Skin of body (tissue), 2 donors: ENCODE results near the gene GFI1. TPM values are rescaled to one million over a fixed set of nuclear protein-coding genes. Genes with fewer than 3 reads are reported as not detected.
"Not testable (repeated sequence)": the region's sequence is repeated elsewhere in the genome, so short reads cannot be mapped to it uniquely, and the experiment has no call there.

Experiments used
- DNase-seq: peaks from one replicate; lab custom pipeline; 2025; lab: John Stamatoyannopoulos, UW
- total RNA-seq: library from RNA; depleted of rRNA; stranded (reverse); fragments of >200 nt; gene quantifications from one replicate; pipeline ENCODE4 v1.2.3, GENCODE V29; 2014

GFI1 gene
- total RNA-seq, 1 donor from 2014 or later = 1.9 TPM

- no peak for DNase-seq
Observed at GRCh38 chr1:92465256-92465647, 21.5 kb downstream of the GFI1 start.

DNA sequence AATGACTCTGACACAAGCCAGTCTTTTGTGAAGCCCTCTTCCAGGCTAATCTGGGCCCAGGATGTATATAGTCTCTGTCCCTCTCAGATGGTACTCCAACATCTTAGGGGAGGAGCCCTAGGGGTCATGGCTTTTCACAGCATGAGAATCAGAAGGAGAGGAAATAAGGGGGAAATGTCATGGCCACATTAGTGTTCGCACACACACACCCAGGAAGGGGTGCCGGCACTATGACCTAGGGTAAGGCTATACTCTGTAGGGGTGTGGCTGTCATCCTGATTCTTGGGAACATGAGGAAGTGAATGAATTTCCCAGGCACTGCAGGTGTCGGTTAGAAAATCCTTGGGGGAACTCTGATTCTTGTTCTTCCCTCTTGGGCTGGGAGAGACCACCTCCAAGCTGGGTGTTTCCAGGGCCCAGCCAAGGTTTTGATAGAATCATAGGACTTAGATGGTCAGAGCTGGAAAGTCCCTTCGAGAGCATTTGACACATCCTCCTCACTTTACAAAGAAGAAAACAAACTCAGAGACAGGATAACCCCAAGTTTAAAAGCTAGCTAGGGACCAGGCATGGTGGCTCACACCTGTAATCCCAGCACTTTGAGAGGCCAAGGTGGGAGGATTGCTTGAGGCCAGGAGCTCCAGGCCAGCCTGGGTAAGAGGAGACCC, 22.0 kb downstream of the GFI1 start:
- DNase-seq = no peak

- no peak for DNase-seq
Observed at GRCh38 chr1:92461364-92462097, 25.2 kb downstream of the GFI1 start.

DNA sequence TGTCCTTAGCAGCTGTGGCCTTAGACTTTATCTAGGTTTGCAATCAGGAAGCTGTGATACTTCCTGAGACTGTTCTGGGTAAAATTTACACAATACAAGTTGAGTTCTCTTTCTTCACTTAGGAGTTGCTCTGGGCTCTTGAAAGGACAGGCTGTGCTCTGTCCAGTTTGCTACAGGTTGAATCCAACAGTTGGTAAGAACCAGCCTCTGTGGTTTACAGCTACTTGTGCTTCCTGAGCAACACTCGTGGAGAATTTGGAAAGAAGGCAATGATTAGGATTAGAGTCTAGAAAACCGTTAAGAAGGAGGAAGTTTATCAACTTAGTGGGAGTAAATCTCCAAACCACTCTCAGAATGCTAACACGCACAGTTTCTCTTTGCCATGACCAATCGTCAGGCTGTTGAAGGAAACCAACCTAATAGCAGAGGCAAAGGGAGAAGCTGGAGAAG, 26.8 kb downstream of the GFI1 start:
- DNase-seq = no peak

- DNase-seq = no peak
Observed at GRCh38 chr1:92458146-92458545, 28.6 kb downstream of the GFI1 start.

- no peak for DNase-seq
Observed at GRCh38 chr1:92447976-92448375, 38.7 kb downstream of the GFI1 start.

DNA sequence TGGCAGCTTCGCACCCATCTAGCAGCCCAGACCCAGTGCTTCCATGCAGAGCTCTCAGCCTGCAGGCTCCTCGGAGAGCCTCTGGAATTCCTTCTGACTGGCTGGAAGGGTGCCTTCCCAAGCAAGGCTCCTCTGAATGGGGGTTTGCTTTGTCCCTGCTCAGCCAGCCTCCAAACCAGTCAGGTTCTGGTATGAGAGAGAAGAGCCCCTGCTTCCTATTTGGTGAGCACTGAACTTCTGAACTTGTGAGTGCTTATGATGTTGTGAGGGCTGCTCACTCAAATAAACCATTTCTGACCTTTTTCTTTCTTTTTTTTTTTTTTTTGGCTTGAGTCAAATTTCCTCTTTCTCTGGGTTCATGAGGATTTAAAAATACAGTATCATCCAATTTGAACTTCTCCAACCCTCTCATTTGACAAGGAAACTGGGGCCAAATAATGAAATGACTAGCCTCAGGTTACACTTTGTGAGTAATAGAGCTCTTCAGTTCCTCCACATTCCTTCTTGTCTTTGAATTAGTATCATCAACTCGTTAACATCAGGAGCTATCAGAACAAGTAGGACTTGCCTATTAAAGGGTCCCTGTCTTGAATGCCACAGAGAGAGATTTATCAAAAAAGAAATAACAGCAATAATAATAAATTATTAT, 39.6 kb downstream of the GFI1 start:
- DNase-seq = no peak

DNA sequence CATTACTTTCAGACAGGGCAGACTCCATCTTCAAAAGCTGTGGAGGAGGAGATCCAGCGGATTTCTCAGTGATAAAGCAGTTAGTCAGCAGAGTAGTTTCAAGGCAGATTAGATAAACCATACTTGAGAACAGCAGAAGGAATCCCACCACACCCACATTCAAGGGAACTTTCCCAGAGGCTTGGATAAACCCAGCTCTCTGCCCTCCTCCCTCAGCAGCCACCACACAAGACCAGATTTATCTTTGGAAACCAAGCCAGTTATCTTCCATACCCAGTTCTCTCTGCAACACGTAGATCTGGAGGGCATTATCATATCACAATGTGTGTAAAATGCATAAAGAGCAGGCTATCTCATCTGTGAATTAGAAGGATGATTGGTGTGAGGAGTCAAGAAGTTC, 40.2 kb downstream of the GFI1 start:
- DNase-seq = no peak

DNA sequence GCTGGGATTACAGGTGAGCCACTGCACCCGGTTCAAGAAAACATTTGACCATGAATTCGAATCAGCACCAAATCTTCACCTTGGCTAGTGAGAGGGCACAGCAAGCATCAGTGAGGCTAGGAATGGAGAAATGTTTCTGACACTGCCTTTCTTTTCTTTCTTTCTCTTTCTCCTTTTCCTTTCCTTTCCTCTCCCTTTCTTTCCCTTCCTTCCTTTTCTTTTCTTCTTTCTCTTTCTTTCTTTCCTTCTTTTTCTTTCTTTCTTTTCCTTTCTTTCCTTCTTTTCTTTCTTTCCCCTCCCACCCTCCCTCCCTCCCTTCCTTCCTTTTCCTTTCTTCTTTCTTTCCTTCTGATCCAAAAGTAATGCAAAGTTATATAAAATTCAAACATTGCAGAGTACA, 40.9 kb downstream of the GFI1 start:
- no peak for DNase-seq

GRCh38 chr1:92444351-92444750, 42.4 kb downstream of the GFI1 start:
- DNase-seq = no peak

- no peak for DNase-seq
Observed at GRCh38 chr1:92443893-92444292, 42.8 kb downstream of the GFI1 start.

- no peak for DNase-seq
Observed at GRCh38 chr1:92442351-92442750, 44.4 kb downstream of the GFI1 start.

- DNase-seq = no peak
Observed at GRCh38 chr1:92441697-92442342, 44.9 kb downstream of the GFI1 start.

DNA sequence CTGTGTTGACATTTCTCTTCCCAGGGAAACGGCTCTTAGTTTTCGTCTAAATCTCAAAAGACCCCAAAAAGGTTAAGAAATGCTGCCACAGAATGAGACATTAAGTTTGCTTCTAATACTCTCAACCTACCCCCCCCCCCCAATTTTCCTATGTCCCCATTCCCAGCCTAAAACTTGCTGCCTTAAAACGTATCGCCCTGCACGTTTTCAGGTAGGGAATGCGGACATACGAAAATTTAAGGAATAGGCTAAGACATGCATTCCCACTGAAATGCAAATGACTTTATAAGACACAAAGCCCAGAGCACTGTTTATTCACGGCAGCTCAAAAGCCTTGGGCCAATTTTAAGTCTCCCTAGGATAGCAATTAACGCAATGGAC, 45.4 kb downstream of the GFI1 start:
- no peak for DNase-seq

GRCh38 chr1:92439291-92439690, 47.4 kb downstream of the GFI1 start:
- no peak for DNase-seq

DNA sequence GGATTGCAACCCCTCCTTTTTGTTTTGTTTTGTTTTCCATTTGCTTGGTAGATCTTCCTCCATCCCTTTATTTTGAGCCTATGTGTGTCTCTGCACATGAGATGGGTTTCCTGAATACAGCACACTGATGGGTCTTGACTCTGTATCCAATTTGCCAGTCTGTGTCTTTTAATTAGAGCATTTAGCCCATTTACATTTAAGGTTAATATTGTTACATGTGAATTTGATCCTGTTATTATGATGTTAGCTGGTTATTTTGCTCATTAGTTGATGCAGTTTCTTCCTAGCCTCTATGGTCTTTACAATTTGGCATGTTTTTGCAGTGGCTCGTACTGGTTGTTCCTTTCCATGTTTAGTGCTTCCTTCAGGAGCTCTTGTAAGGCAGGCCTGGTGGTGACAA, 52.2 kb downstream of the GFI1 start:
- not testable (repeated sequence) for DNase-seq

DNA sequence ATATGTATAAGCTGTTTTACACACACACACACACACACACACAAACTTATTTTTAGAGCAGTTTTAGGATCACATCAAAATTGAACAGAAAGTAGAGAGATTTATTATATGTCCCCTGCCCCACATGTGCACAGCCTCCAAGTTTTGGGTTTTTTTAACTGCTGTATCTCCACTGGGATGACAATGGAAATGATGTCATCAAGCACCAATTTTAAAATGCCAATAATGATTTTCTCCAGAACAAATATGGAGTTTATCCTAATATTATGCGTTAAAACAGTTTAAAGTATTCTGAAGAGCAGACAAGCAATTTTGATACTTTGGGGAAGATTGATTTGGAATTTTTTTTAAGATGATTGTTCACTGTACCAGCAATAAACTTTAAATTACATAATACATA, 56.7 kb downstream of the GFI1 start:
- no peak for DNase-seq

GRCh38 chr1:92425617-92426016, 61.1 kb downstream of the GFI1 start:
- DNase-seq = no peak
